GM23338 (cell line): ENCODE results near the gene CGB2.

ENCODE experiments used
- CREB1 ChIP-seq: fragments of 250-450 bp; sonication (Bioruptor Pico); IDR thresholded peaks from 2 replicates; pipeline ENCODE4 v1.5.0; 2020; ENCODE audit warnings: low read depth, mild to moderate bottlenecking, moderate library complexity
- EZH2 ChIP-seq: fragments of 200-600 bp; sonication (generic); IDR thresholded peaks from one replicate; pipeline ENCODE4 v1.8.0; 2017; ENCODE audit warnings: antibody characterized with exemption, mild to moderate bottlenecking, low read depth; ENCODE audit not compliant: unreplicated experiment
- EZH2phosphoT487 ChIP-seq: fragments of 200-600 bp; sonication (generic); IDR thresholded peaks from one replicate; pipeline ENCODE4 v1.8.1; 2018; ENCODE audit warnings: antibody characterized with exemption; ENCODE audit not compliant: unreplicated experiment
- JUNB ChIP-seq: IDR thresholded peaks from one replicate; pipeline ENCODE4 v1.6.1; 2016; ENCODE audit warnings: antibody characterized with exemption; ENCODE audit not compliant: unreplicated experiment
- ZNF114 ChIP-seq: fragments of 250-450 bp; sonication (Bioruptor Pico); IDR thresholded peaks from 2 replicates; pipeline ENCODE4 v1.5.0; 2020; ENCODE audit warnings: mild to moderate bottlenecking, moderate library complexity
- ZNF331 ChIP-seq: fragments of 250-450 bp; sonication (Bioruptor Pico); IDR thresholded peaks from 2 replicates; pipeline ENCODE4 v1.5.0; 2020; ENCODE audit warnings: low read depth, mild to moderate bottlenecking, moderate library complexity
- TF ChIP-seq, protein P1 (sequence below): IDR thresholded peaks from one replicate; pipeline ENCODE4 v1.6.1; 2018; ENCODE audit warnings: antibody characterized with exemption; ENCODE audit not compliant: unreplicated experiment
- TF ChIP-seq, protein P2 (sequence below), 2 experiments: fragments of 200-600 bp in 1 of 2; sonication (generic) in 1 of 2; conservative IDR thresholded peaks; 2 replicates each; pipeline versions ENCODE4 v1.5.1 to v1.6.1; 2016 to 2017; ENCODE audit warnings: antibody characterized with exemption in 2 of 2, low read depth in 2 of 2, mild to moderate bottlenecking in 2 of 2, moderate library complexity in 1 of 2

DNA sequence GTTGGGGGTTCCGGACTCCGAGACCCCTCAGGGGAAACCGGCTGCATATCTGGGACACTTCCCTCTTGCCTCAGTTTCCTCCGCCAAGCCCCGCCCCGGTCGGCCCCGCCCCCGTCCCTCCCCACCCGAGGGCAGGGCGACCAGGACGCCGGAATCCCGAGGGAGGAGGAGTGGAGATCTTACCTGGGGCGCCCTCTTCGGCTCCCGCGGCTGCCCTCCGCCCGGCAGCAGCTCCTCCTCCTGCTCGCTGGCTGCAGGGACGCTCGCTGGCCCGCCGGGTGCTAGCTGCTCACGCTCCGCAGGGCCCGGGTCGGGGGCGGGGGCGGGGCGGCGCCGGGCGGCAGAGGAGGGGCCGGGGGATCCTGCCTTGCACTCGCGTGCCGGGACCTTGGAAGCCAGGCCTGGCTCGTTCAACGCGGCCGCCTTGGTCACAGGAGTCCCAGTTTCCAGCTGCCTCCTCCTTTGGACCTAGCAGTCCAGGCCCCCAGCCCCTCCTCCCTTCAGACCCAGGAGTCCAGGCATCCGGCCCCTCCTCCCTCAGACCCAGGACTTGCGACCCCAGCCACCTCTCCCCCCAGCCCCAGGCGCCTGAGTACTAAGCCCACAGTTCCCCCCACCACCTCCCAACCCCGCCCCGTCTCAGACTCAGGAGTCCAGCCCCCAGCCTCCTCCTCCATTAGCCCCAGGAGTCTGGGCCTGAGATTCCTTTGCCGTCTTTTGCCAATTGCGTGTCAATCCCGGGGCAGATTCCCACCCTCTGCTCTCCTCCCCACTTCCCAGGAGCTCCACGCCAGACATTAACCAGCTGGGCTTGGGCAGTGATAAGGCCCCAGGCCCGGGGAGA lies 33.3 kb downstream of the CGB2 start, which contains the start of gene NTF4:
- TF ChIP-seq ZNF331 (CRISPR knock-in tag) (no peak), JUNB (no peak), CREB1 (CRISPR knock-in tag) (no peak), EZH2phosphoT487 (no peak), ZNF114 (no peak), EZH2 (no peak)
- TF ChIP-seq, protein P1, sequence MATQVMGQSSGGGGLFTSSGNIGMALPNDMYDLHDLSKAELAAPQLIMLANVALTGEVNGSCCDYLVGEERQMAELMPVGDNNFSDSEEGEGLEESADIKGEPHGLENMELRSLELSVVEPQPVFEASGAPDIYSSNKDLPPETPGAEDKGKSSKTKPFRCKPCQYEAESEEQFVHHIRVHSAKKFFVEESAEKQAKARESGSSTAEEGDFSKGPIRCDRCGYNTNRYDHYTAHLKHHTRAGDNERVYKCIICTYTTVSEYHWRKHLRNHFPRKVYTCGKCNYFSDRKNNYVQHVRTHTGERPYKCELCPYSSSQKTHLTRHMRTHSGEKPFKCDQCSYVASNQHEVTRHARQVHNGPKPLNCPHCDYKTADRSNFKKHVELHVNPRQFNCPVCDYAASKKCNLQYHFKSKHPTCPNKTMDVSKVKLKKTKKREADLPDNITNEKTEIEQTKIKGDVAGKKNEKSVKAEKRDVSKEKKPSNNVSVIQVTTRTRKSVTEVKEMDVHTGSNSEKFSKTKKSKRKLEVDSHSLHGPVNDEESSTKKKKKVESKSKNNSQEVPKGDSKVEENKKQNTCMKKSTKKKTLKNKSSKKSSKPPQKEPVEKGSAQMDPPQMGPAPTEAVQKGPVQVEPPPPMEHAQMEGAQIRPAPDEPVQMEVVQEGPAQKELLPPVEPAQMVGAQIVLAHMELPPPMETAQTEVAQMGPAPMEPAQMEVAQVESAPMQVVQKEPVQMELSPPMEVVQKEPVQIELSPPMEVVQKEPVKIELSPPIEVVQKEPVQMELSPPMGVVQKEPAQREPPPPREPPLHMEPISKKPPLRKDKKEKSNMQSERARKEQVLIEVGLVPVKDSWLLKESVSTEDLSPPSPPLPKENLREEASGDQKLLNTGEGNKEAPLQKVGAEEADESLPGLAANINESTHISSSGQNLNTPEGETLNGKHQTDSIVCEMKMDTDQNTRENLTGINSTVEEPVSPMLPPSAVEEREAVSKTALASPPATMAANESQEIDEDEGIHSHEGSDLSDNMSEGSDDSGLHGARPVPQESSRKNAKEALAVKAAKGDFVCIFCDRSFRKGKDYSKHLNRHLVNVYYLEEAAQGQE, result no peak
- TF ChIP-seq, protein P2, sequence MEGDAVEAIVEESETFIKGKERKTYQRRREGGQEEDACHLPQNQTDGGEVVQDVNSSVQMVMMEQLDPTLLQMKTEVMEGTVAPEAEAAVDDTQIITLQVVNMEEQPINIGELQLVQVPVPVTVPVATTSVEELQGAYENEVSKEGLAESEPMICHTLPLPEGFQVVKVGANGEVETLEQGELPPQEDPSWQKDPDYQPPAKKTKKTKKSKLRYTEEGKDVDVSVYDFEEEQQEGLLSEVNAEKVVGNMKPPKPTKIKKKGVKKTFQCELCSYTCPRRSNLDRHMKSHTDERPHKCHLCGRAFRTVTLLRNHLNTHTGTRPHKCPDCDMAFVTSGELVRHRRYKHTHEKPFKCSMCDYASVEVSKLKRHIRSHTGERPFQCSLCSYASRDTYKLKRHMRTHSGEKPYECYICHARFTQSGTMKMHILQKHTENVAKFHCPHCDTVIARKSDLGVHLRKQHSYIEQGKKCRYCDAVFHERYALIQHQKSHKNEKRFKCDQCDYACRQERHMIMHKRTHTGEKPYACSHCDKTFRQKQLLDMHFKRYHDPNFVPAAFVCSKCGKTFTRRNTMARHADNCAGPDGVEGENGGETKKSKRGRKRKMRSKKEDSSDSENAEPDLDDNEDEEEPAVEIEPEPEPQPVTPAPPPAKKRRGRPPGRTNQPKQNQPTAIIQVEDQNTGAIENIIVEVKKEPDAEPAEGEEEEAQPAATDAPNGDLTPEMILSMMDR (conservative IDR thresholded peaks at IDR 0.05; ENCODE audit: low read depth in 2 of 2), result no peak; a peak in 1 of 4 replicates
